ENCODE results near the gene EHD2.
"Not testable (repeated sequence)": the region's sequence is repeated elsewhere in the genome, so short reads cannot be mapped to it uniquely, and the experiment has no call there.

Gene EHD2

GRCh38 chr19:47718415-47719046 is 5.3 kb downstream of the EHD2 start:
- not testable (repeated sequence) for DNase-seq

- no peak for DNase-seq
These were observed 6.0 kb downstream of the EHD2 start for GRCh38 chr19:47719047-47719859.

GRCh38 chr19:47720669-47721422 is 7.6 kb downstream of the EHD2 start:
- no peak for DNase-seq

- peak; percentile 55 for DNase-seq
These were observed 10.3 kb downstream of the EHD2 start for GRCh38 chr19:47723581-47723940.

GRCh38 chr19:47725759-47726401 is 12.7 kb downstream of the EHD2 start:
- no peak for DNase-seq

GRCh38 chr19:47726467-47726866 is 13.2 kb downstream of the EHD2 start:
- DNase-seq = no peak

GRCh38 chr19:47728295-47728694 is 15.1 kb downstream of the EHD2 start:
- not testable (repeated sequence) for DNase-seq

- peak; percentile 47 for DNase-seq
These were observed 16.2 kb downstream of the EHD2 start for GRCh38 chr19:47729468-47729798.

- peak; percentile 87 for DNase-seq
These were observed 16.7 kb downstream of the EHD2 start for GRCh38 chr19:47729799-47730520.

GRCh38 chr19:47730521-47730889 is 17.3 kb downstream of the EHD2 start:
- no peak for DNase-seq

GRCh38 chr19:47730910-47731309 is 17.7 kb downstream of the EHD2 start:
- no peak for DNase-seq

- no peak for DNase-seq
These were observed 21.9 kb downstream of the EHD2 start for GRCh38 chr19:47735131-47735530.

GRCh38 chr19:47740866-47741519 is 27.8 kb downstream of the EHD2 start:
- DNase-seq = no peak

GRCh38 chr19:47741544-47742140 is 28.4 kb downstream of the EHD2 start:
- no peak for DNase-seq

GRCh38 chr19:47742634-47743033 is 29.4 kb downstream of the EHD2 start:
- no peak for DNase-seq

GRCh38 chr19:47745010-47745901 is 32.0 kb downstream of the EHD2 start, which contains the start of gene NOP53:
Gene NOP53, plus strand, starts transcription at chr19:47745546. Its CDS starts 14 bp downstream, at chr19:47745560.
- DNase-seq = peak; percentile 98

GRCh38 chr19:47746129-47746528 is 32.9 kb downstream of the EHD2 start:
- not testable (repeated sequence) for DNase-seq

- no peak for DNase-seq
These were observed 36.1 kb downstream of the EHD2 start for GRCh38 chr19:47749326-47749725.

GRCh38 chr19:47750752-47751151 is 37.5 kb downstream of the EHD2 start:
- no peak for DNase-seq

- DNase-seq = no peak
These were observed 39.4 kb downstream of the EHD2 start for GRCh38 chr19:47752440-47753211.
